CD4-positive, alpha-beta T cell treated with Interleukin-21 for 1 hour (primary cell): Measurements from ENCODE around the gene PDE1A.

Source experiments
- DNase-seq: peaks from one replicate; pipeline ENCODE4 v3.0.0-alpha.2; 2020

Gene PDE1A

DNA sequence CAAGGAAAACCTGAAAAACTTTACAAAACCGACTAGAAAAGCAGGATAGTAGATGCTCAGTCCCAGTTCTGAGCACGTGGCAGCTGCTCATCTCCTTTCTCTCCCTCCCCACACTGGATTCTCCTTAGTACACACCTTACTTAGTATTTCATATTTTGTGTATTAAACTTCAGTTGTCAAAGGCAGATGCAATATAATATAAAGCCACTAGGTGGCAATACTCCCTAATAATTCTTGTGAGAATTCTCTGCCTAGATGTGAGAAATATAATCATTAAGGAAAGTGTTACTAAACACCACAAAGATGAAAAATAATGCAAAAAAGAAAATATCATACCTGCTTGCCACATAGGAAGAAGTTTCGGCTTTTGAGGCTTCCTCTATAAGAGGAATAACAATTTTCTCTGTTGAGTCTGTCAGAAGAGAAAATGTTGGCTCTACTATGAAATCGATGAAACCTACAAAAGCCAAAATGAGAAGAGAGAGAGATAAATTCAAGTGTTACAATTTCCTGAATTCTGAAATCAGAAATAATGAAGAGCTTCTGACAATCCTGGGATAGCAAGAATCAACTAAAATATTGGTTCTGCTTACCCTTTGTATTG, 240.6 kb downstream of the PDE1A start:
- DNase-seq: peak; percentile 40

DNA sequence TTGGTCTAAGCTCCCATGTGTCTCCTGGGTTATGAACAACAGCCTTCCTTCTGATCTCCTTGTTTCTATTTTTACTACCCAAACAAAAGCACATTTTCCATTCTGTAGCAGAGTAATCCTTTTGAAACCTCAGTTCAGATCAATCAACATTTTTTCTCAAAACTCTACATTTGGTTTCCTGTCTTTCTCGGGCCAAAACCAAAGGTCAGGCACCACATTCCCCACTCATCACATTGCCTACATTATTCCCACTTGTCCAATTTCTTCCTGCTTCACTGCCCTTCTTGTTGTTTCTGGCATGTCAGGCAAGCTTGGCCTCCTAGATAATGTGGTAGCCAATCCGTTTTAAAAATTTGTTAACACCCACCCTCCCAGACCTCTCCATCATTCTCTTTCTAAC, 244.4 kb downstream of the PDE1A start:
- no peak for DNase-seq

DNA sequence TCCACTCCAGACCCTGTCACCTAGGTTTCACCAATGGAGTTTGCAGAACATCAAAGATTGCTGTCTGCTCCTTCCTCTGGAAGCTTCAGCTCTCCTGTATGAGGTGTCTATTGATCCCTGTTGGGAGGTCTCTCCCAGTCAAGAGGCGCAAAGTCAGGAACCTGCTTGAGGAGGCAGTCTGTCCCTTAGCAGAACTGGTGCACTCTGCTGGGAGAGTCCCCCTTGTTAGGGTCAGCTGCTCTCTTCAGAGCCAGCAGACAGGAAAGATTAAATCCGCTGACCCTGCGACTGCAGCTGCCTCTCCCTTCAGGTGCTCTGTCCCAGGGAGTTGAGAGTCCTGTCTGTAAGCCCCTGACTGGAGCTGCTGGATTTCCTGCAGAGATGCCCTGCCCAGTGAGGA, 245.5 kb downstream of the PDE1A start:
- no peak for DNase-seq

DNA sequence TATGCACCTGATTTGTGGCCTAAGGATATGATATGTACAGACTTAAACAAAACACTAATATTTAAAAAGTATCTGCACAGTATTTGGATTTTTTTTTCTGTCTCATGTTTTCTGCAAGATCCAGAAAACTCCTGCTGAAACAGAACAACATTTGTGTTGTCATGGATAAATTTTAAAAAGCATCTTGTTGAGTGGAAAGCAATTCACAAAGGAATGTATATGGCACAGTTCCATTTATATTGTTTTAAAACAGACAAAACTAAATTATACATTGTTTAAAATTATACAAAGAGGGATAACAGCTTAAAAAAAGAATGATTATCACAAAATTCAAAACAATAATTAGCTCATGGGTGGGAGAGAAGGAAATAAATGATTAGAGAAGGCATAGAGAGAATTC, 247.7 kb downstream of the PDE1A start:
- DNase-seq: no peak

DNA sequence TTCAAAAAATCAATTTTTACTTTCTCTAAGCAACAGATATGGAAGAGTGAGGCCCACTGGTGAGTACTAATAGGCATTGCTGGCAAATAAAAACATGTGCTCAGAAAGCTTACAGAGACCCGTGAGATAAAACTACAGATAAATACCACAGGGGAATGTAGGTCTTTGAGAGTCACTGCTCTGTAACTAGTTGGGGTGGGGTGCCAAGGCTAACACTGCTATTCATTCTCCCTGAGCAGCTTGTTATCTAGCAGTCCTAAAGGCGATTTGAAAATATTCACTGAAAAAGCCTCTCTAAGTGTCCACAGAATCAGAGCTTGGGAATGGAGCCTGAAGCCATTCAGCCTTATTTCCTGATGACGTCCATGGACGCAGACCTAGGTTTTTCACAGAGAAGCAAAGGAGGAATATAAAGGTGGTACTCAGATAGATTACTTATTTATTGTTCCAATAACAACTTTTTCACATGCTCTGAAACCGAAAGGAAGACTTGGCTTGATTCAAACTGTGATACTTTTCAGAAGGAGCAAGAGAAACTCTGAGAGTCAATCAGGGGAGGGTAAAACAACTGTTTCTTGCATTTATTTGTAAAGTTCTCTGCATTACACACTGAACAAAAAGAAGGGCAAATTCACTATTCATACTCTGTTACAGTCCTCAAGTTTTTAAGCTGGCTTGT, 252.8 kb downstream of the PDE1A start:
- DNase-seq: no peak

DNA sequence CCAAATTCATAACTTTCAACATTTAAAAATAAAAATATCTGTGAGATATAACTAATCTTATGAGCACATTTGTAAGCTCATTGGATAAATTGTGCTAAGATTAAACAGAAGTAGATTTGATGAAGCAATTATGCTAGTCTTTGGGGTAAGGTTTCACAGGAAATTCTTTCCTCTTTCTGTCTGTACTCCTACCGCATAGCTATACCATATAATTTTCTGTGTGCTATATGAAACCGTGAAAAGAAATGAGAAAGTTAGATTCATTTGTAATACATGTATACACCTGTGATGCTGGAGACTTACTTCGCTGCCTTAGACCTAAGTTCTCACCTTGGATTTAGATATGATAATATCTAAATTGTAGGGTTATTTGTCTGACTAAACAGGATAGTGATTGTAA, 256.5 kb downstream of the PDE1A start:
- no peak for DNase-seq

DNA sequence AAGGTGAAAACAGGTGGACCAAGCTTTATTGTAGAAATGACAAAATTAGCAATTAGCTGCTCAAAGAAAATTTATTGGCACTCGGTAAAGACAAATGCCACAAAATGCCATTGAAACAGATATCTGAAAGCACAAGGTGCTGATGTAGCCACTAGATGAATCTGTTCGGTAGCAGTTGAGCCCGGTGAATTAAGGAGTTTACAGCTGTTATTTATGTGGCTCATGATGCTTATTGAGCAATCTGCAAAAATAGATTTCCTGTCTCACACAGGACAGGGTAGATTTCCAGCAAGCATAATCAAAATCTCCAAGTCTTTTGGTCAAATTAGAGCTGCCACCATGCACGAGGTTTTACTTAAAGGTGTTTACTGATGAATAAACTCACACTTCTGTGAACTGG, 259.0 kb downstream of the PDE1A start:
- DNase-seq: no peak

DNA sequence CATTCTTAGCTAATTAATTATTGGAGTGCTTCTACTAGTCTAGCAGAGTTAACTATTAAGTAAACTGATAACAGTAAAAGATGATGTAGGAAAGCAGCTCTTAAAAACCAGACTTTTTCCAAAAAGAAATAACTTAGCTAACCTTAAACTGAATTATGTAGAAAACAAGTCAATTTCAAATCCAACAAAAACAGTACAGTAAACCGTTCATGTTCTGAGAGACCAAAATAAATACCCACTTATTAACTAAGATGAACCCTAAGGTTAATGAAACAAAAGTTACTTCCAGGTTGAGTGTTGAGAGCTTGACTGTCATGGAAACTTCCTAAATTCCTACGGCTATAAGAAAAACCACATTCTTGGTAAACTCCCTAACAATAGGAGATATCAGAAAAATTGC, 260.0 kb downstream of the PDE1A start:
- no peak for DNase-seq

DNA sequence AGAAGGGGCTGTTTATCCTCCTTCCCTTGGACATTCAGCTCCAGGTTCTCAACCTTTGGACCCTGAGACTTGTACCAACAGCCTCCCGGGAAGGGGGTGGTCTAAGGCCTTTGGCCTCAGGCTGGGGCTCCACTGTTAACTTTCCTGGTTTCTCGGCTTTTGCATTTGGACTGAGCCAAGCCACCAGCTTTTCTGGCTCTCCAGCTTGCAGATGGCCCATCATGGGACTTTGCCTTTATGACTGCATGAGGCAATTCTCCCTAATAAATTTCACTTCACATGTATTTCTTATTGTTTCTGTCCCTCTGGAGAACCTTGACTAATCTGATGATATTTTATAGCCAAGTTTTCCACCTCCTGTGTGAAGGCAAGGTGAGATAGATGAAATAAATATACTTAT, 260.4 kb downstream of the PDE1A start:
- DNase-seq: no peak

DNA sequence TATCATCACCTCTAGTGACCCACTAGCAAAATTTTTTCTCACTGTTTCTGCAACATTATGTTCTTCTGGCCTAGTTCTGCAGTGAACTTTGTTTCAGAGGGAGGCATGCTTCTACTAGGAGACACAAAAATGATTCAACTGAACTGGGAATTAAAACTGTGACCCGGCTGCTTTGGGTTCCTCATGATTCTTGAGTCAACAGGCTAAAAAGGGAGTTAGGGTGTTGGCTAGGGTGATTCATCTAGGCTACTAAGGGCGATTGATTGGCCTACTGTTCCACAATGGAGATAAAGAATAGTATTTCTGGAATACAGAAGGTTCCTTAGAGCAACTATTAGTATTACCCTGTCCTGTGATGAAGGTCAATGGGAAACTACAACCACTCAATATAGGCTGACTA, 261.6 kb downstream of the PDE1A start:
- DNase-seq: no peak

DNA sequence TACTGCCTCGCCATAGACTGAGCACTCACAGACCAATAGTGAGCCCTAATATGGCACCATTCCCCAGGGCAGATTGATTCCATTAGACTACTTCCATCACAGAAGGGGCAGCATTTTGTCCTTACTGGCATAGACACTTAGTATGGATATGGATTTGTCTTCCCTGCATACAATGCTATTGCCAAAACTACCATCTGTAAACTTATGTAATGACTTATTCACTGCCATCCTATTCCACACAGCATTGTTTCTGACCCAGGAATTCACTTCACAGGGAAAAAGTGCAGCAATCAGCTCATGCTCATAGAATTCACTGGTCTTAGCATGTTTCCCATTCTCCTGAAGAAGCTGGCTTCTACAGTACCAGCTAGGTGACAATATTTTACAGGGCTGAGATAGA, 262.1 kb downstream of the PDE1A start:
- DNase-seq: no peak

DNA sequence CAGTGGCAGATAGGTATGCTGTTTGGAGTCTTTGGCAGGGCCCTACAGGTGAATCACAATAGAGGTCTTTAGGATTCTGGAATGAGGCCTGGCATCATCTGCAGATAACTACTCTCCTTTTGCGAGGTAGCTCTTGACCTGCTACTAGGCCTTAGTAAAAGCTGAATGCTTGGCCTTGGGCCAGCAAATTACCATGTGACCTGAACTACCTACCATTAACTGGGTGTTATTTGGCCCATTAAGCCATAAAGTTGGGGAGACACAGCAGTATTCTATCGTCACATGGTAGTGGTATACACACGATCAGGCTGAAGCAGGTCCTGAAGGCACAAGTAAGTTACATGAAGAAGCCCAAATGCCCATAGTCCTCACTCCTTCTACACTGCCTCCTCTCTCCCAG, 263.0 kb downstream of the PDE1A start:
- DNase-seq: no peak

DNA sequence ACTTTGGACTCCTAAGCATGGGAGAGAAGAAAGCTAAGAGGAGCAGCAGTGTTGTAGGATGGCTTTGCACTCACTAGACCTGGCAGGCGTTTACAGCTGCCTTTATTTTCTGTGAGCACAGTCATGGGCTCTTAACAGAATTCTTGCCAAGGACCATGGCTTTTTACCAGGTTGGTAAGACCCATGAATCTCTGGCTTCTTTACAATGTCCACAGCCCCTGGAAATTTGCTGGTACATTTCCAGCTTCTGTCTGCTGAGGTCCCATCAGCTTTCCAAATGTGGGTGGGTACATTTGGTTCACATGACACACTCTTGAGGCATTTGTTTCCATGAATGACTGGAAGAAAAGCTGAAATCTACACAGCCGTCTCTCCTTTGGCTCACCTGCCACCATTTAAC, 278.5 kb downstream of the PDE1A start:
- no peak for DNase-seq

DNA sequence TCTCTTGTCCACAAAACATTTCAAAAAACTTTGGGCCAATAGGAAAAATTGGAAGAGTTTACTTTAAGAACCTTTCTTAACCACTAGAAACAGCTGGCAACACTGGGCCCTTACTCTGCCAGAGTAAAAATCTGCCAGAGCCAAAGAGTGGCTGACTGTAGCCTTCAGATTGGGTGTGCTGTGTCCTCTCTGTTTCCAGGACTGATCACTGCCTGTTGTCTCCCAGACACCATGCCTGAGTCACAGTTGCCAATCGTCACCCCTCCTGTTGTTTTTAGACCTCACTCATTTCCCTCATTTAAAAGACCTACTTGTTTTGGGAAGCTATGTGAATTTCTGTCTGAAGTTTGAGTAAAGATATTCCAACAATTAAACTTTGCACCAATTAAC, 282.1 kb downstream of the PDE1A start:
- DNase-seq: no peak

DNA sequence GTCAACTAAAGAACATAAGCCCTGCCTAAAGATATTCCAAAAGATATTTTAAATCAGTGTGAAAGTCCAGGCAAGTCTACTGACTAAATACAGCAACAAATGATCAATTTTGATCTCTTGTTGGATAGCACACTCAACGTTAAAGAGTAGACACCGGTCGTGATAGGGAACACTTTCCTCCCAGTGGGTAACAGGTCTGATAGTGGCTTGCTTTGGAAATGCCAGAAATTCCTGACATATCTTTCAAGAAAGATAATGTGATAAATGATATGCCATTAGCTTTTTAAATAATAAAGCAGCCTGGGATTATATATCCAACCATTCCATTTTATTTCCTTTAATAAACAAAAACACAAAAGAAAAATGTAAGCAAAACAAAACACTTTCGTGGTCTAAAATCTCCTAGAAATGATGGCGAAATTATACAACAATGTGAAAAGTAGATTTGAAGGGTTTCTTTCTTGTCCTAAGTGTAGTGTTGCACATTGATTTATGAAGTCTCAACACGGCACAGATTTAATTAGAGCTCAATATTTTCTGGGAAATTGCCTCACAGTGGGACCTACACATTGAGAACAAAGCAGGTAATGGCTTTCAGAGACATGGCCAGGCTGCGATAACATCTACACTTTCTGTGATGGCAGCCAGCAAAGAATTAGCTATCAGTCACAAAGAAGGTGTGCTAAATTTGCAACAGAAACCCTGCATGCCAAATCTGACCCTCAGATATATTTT, 282.6 kb downstream of the PDE1A start:
- no peak for DNase-seq

DNA sequence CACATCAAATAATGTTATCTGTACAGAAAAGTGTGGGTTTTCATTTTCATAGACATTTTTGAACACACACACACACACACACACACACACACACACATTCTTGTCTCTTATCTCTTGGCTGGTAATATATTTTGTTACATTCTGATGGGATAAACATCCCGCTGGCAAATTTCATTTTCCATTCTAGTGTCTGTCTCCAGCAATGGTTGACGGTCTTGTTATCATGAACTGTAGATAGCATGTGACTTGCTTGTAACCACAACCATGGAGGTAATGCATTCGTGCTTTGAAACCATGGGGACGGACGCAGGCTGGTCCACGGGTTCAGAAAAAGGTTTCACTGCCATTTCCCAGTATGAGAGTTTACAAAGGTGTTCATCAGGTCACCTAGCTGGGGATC, 284.8 kb downstream of the PDE1A start:
- no peak for DNase-seq

DNA sequence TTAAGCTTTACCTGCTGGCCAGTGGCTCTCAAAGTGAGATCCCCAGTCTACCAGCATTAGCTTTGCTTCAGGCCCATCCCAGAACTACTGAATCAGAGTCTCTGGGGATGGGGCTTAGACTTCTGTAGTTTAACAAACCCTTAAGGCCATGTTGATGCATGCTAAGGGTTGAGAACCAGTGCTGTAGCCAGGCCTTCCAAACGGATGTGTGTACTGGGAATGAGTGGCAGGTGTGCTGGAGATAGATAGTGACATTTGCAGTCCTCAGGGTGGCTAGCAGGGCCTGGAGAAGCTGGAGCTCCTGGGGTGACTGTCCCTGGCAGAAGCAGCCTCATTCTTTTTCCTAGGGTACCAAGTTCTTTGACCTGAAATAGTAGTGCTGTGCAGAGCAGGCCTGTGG, 292.6 kb downstream of the PDE1A start:
- DNase-seq: no peak

DNA sequence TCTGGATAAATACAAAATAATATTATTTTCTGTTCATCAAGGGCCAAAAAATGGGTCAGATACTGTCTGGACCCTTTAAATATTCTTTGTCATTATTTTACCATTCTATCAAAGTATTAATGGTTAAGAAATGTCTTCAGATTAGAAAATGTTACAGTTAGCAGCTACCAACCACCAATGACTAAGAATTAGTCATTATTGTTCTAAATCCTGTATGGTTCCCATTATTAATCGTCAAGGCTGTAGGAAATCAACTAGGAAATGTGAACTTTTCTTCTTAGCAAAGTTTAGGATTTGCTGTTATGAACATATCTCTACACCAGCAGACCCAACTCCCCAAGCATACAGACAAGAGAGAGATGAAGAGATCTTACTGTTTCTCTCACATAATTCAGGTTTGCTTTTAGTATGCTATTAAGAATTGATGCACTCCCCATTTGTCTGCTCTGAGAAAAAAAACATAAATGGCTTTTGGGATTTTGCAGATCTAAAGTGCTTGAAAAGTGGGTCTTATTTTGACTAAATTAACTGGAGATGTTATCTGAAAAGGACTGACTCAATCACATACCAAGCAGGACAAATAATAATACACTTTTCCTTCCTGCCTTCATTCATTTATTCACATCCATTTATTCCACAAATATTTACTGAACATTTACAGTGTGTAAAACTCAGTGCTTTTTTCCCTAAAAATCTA, 293.5 kb downstream of the PDE1A start:
- no peak for DNase-seq

DNA sequence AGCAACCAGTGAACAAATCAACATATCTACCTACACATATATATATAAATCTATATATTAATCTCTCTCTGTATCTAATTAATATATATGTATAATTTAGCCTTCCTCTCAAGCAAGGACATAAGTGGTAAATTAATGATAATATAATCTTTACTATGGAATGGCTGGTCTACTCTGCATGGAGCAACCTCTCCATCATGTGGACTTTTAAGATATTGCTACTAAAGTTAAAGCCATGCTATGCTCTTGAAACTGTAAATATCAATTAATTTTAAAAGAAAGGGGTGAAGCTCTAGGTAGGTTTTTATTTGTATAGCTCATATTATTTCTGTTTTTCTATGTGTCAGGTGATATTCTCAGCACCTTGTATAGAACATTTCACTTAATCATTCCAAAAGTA, 294.2 kb downstream of the PDE1A start:
- no peak for DNase-seq

DNA sequence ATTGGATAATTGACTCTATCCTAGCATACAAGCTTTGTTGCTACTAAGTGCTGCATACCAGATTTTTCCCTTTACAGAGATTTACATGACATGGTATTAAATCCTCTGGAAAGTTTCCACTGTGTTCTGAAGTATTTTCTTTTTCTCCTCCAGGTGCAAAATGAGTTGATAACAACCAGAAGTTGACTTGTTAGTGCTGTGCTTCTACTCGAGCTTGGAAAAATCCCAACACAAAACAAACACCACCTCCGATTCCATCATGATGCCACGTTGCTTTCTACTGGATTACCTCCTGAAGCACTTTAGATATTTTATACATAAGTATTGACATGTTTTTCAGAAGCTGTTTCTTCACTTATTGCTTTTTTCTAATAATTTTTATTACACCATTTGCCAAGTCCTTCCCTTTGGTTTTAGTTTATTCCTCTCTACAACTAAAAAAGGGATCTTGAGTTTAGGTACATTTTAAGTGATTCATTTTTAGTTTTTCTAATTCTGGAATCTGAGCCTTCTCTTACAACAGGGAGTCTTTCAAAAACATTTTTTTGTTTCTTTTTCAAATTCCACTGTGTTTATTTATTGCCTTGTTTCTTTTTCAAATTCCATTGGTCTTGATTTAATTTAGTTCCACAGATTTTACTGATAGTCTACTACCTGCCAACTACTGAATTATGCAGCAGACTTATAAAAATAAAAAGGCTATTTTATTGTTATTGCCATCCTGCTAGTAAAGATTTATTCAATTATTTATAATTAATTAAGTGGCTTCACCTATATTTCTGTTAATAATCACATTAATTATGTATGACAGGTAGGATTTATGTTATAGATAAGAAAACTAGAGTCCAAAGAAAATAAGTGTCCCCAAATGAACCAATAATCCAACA, 297.8 kb downstream of the PDE1A start:
- no peak for DNase-seq

DNA sequence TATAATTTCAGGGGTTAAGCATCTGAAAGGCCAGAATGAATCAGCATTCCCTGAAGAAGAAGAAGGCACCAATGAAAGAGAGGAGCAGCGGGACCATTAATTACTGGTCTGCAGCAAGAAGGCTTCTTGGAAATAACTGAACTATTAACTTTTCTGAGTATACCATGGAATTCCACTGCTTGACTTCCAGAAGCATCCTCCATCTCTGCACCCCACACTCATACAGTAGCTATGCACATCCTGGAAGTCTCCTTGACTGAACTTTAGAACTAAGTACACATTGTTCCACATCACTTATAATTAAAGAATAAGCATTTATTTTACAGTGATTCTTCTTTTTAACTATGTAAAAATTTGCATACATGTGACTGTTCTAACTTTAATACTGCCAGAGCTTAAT, 309.6 kb downstream of the PDE1A start:
- DNase-seq: no peak

DNA sequence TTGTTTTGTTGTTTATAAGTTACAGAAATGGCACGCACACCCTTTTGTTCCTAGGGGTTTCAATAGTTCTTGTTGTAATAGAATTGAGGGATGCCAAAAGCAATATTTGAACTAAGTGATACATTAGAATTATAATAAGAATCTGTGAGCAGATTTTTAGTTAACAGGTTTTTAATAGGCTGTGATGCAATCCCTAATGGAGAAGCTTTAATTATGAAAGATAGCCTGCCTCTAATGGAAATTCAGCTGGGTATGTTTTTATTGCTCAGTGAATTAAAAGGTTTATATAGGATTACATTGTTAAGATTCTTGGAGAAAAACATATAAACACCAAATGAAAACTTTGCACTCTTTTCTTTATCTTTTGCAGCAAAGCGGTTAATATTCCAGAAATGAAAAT, 310.1 kb downstream of the PDE1A start:
- no peak for DNase-seq

DNA sequence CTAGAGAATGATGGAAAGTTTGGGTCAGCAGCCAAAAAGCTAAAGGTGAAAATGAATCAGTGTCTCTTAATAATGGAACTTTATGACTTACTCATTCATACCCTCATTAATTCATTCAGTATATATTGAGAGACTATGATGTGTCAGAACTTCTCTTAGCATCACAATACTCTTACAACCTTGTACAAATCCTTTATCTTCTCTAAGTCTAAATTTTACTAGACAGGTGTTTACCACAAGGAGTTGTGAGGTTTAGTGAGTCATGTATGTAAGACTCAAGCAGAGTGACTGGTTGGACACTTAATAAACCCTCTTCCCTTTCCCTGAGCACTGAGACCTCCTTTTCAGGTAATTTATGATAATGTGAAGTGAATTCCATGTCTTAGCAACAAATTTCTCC, 311.6 kb downstream of the PDE1A start:
- no peak for DNase-seq
